Measurements from ENCODE around the gene PIGB.

Gene PIGB

GRCh38 chr15:55372701-55373440 lies 53.8 kb downstream of the PIGB start:
- Histone ChIP-seq H3K36me3 (ENCODE audit: control insufficient read depth, insufficient read depth, low read length) (no peaks in the 10 kb centered on the region), H3K9ac (no peak overlapping the region), H3K4me2 (ENCODE audit: low read length) (no peak overlapping the region), H3K4me1 (no peaks in the 10 kb centered on the region), H3K79me2 (no peaks in the 10 kb centered on the region), H3K27ac (peak overlapping the region; percentile 32), H2AFZ (no peak overlapping the region), H3K27me3 (ENCODE audit: control insufficient read depth, insufficient read depth, low read length) (no peaks in the 10 kb centered on the region), H3K9me3 (ENCODE audit: control insufficient read depth, low read length) (no peaks in the 10 kb centered on the region), H3K4me3 (ENCODE audit: low read depth, low read length) (no peak overlapping the region)
- TF ChIP-seq, protein P1, sequence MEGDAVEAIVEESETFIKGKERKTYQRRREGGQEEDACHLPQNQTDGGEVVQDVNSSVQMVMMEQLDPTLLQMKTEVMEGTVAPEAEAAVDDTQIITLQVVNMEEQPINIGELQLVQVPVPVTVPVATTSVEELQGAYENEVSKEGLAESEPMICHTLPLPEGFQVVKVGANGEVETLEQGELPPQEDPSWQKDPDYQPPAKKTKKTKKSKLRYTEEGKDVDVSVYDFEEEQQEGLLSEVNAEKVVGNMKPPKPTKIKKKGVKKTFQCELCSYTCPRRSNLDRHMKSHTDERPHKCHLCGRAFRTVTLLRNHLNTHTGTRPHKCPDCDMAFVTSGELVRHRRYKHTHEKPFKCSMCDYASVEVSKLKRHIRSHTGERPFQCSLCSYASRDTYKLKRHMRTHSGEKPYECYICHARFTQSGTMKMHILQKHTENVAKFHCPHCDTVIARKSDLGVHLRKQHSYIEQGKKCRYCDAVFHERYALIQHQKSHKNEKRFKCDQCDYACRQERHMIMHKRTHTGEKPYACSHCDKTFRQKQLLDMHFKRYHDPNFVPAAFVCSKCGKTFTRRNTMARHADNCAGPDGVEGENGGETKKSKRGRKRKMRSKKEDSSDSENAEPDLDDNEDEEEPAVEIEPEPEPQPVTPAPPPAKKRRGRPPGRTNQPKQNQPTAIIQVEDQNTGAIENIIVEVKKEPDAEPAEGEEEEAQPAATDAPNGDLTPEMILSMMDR (IDR thresholded peaks at IDR 0.05), result no peak

GRCh38 chr15:55379095-55379494 lies 60.1 kb downstream of the PIGB start:
- no peak overlapping the region for H3K9ac ChIP-seq
- H3K4me1 ChIP-seq, result no peaks in the 10 kb centered on the region
- H3K27ac ChIP-seq, result no peak overlapping the region
- no peaks in the 10 kb centered on the region for H3K79me2 ChIP-seq
- no peak overlapping the region for H3K4me2 ChIP-seq (ENCODE audit: low read length)
- TF ChIP-seq, protein P1 (IDR thresholded peaks at IDR 0.05), result no peak
- no peaks in the 10 kb centered on the region for H3K9me3 ChIP-seq (ENCODE audit: control insufficient read depth, low read length)
- H3K36me3 ChIP-seq (ENCODE audit: control insufficient read depth, insufficient read depth, low read length), result peaks cover 2% of the 10 kb centered on the region
- no peaks in the 10 kb centered on the region for H3K27me3 ChIP-seq (ENCODE audit: control insufficient read depth, insufficient read depth, low read length)
- no peak overlapping the region for H3K4me3 ChIP-seq (ENCODE audit: low read depth, low read length)
- no peak overlapping the region for H2AFZ ChIP-seq

GRCh38 chr15:55381595-55381994 lies 62.6 kb downstream of the PIGB start:
- TF ChIP-seq, protein P1 (IDR thresholded peaks at IDR 0.05), result no peak

DNA sequence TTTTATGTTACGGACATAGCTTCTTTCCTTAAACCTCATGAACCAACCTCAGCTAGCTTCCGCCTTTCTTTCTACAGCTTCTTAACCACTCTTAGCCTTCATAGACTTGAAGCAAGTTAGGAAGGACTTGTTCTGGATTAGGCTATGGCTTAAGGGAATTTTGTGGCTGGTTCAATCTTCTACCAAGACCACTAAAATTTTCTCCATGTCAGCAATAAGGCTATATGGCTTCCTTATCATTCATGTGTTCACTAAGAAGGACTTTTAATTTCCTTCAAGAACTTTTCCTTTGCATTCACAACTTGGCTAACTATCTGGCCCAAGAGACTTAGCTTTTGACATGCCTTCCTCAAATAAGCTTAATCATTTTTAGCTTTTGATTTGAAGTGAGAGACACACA lies 64.7 kb downstream of the PIGB start:
- peaks cover 2% of the 10 kb centered on the region for H3K36me3 ChIP-seq (ENCODE audit: control insufficient read depth, insufficient read depth, low read length)

More at GRCh38 chr15:55381595-55381994, 62.6 kb downstream of the PIGB start:
- Histone ChIP-seq H3K4me3 (ENCODE audit: low read depth, low read length) (no peak overlapping the region), H3K9me3 (ENCODE audit: control insufficient read depth, low read length) (no peaks in the 10 kb centered on the region), H3K36me3 (ENCODE audit: control insufficient read depth, insufficient read depth, low read length) (peaks cover 2% of the 10 kb centered on the region), H2AFZ (no peak overlapping the region), H3K9ac (no peak overlapping the region), H3K27me3 (ENCODE audit: control insufficient read depth, insufficient read depth, low read length) (no peaks in the 10 kb centered on the region), H3K4me2 (ENCODE audit: low read length) (no peak overlapping the region), H3K4me1 (no peaks in the 10 kb centered on the region), H3K79me2 (no peaks in the 10 kb centered on the region), H3K27ac (no peak overlapping the region)

More for the DNA sequence above, 64.7 kb downstream of the PIGB start:
- Histone ChIP-seq H3K4me1 (no peaks in the 10 kb centered on the region), H3K27ac (no peak overlapping the region), H2AFZ (no peak overlapping the region), H3K27me3 (ENCODE audit: control insufficient read depth, insufficient read depth, low read length) (no peaks in the 10 kb centered on the region), H3K4me3 (ENCODE audit: low read depth, low read length) (no peak overlapping the region), H3K4me2 (ENCODE audit: low read length) (no peak overlapping the region), H3K9me3 (ENCODE audit: control insufficient read depth, low read length) (no peaks in the 10 kb centered on the region), H3K79me2 (no peaks in the 10 kb centered on the region), H3K9ac (no peak overlapping the region)
- TF ChIP-seq, protein P1 (IDR thresholded peaks at IDR 0.05), result no peak

Data from parathyroid adenoma (tissue), 2 donors.